SK-N-SH (cell line): ENCODE measurements around the gene WNT6.

Experiments
- EZH2phosphoT487 ChIP-seq: fragments of 200-600 bp; sonication (generic); IDR thresholded peaks from 2 replicates; pipeline ENCODE4 v1.6.1; 2017; ENCODE audit warnings: low read depth, mixed run types, mild to moderate bottlenecking, antibody characterized with exemption, moderate library complexity, borderline replicate concordance
- RAD21 ChIP-seq: IDR thresholded peaks from 2 replicates; pipeline ENCODE4 v1.6.1; 2012; ENCODE audit warnings: mild to moderate bottlenecking, low read length

GRCh38 chr2:218883491-218884490 lies 24.2 kb downstream of the WNT6 start:
- no peak for TF ChIP-seq RAD21
- TF ChIP-seq EZH2phosphoT487, result no peak
